GM21723 (cell line): ENCODE measurements around the gene MACROD2.

ENCODE experiments used
- ATAC-seq: cut with Tn5 transposase; IDR thresholded peaks from one replicate; pipeline ENCODE4 v1.9.1; 2021; ENCODE audit warnings: mild to moderate bottlenecking, moderate library complexity; ENCODE audit not compliant: unreplicated experiment

MACROD2 gene

GRCh38 chr20:15578113-15578512, 1582.8 kb downstream of the MACROD2 start:
- no peak for ATAC-seq

GRCh38 chr20:15579688-15580087, 1584.4 kb downstream of the MACROD2 start:
- no peak for ATAC-seq

- no peak for ATAC-seq
These were observed 1586.9 kb downstream of the MACROD2 start for GRCh38 chr20:15582146-15582760.

- ATAC-seq, result no peak
These were observed 1589.2 kb downstream of the MACROD2 start for GRCh38 chr20:15584507-15584906.

GRCh38 chr20:15593081-15593480, 1597.8 kb downstream of the MACROD2 start:
- ATAC-seq, result no peak

- no peak for ATAC-seq
These were observed 1598.9 kb downstream of the MACROD2 start for GRCh38 chr20:15594158-15594695.

DNA sequence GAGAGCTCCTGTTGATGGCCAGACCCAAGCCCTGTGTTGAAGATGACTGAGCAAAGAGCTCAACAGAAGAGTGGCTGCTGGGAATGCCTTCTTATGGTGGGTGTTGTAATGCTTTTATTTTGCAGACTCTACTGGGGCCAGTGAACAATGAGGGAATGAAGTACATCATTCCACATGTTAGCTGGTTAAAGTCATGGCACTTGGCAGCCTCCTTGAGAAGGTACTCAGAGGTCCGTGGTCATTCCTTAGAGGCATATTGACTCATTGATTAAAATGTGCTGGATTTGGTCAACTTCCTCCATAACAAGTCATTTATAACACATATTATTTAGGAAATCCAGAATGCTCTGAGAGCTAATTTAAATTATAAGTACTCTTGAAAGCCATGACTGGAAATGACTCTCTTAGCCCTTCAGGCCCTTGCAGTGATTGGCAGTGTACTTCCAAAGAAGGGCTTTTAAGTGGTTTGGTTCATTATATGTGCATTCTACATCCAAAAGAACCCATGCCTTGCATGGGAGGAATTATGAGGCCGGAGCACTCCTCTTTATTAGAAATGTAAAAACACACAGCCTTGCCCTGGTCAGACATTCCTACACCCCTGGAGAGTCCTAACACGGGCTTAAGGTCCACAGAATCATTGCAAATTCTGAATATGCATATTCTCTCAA, 1601.0 kb downstream of the MACROD2 start:
- ATAC-seq, result no peak

DNA sequence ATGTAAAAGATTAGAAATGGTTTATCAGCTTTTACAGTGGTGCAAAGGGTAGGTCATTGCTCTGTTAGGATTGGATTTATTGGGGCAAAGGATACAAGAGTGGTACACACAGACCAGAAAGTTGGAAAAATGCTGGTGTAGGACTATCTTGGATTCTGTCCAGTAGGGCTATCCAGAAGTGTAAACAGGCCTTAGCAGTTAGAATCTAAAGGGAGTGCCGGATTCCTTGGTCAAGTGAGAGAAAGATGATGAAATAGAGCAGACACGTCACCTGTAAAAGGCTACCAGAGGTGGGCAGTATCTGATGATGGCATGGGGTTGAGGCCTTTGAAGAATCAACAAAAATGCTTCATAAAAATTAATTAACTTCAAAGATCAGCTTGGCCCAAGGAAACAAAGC, 1602.0 kb downstream of the MACROD2 start:
- ATAC-seq, result no peak

DNA sequence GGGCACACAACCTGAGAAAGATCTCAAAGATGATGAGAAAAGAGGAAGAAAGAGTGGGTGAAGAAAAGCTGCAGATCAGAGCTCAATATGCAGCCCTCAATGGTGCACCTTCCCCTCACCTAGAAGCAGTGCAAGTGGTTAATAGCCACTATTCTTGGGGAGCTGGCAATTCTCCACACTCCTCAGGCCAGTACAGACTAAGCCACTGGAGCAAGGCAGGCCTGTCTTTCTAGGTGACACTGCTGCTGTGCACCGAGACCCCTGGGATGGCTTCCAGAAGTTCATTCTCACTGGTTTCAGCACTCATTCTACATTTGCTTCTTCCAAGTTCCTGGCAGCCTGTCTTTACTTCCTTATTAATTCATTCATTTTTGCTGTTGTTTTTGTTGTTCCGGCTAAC, 1604.6 kb downstream of the MACROD2 start:
- no peak for ATAC-seq

- ATAC-seq, result no peak
These were observed 1605.2 kb downstream of the MACROD2 start for GRCh38 chr20:15600565-15600964.

- ATAC-seq, result no peak
These were observed 1608.2 kb downstream of the MACROD2 start for GRCh38 chr20:15603506-15603905.

- no peak for ATAC-seq
These were observed 1608.9 kb downstream of the MACROD2 start for GRCh38 chr20:15603978-15604805.

GRCh38 chr20:15609921-15610320, 1614.6 kb downstream of the MACROD2 start:
- no peak for ATAC-seq

- no peak for ATAC-seq
These were observed 1615.5 kb downstream of the MACROD2 start for GRCh38 chr20:15610787-15611186.

DNA sequence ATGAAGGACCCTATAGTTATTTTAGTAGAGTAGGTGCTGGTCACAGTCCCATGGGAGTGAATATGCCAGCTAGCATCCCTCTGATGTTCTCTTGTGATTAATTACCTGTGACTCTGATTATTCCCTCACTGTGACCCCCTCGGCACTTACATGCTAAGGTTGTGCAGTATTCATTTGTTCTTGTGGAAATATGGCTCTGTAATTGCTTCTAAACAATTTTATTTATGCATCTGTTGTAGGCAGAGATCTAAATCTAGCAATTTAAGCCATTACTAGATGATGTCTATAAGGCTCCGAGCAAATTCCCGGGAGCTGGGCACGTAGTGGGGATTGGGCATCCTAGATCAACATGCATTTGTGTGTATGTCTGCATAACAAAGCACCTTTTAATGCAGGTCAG, 1616.2 kb downstream of the MACROD2 start:
- no peak for ATAC-seq

DNA sequence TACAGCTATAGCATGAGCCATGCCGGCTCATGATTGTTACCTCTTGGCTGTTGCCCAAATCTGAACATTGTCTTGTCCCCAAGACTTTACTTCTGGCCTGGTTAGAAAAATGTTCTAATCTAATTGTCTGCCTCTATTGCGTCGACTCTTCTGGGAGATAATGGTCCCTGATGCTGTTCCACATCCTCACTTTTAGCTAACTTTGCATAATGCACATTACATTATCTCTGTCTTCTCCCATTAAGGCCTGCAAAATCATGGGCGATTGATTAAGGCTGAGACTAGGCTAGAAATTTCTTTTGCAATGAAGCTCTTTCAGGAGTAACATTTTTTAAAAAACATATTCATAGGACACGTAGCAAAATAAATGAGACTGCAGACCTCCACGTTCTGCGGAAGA, 1616.9 kb downstream of the MACROD2 start:
- no peak for ATAC-seq

DNA sequence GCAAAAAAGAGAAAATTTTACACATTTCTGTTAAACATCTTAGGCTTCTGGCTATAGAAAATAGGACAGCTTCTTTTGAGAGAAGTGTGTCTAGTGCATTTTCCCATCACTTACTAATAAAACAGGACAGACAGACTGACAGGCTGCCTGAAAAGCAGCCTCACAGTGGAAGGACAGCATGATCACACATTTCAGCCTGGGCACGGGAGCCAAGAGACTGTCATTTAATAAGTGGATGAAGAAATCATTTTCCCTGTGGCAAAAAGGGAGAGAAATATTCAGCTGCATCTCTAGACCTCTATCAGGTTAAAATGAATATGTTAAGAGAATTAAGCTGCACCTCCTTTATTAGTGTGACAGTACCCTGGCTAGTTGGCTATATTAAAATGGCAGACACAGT, 1617.5 kb downstream of the MACROD2 start:
- ATAC-seq, result no peak

- ATAC-seq, result no peak
These were observed 1618.2 kb downstream of the MACROD2 start for GRCh38 chr20:15613530-15613929.

GRCh38 chr20:15616626-15617025, 1621.3 kb downstream of the MACROD2 start:
- ATAC-seq, result no peak

- no peak for ATAC-seq
These were observed 1622.8 kb downstream of the MACROD2 start for GRCh38 chr20:15618110-15618509.

DNA sequence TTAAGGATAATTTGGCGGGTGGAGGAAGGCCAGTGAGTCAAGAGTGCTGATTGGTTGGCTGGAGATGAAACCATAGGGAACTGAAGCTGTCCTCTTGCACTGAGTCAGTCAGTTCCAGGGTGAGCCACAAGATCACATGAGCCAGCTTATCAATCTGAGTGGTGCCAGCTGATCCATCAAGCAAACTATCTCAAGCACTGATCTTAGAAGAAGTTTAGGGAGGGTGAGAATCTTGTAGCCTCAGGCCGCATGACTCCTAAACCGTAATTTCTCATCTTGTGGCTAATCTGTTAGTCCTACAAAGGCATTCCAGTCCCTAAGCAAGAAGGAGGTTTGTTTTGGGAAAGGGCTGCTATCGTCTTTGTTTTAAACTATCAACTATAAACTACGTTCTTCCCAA, 1623.6 kb downstream of the MACROD2 start:
- ATAC-seq, result no peak

- no peak for ATAC-seq
These were observed 1624.0 kb downstream of the MACROD2 start for GRCh38 chr20:15619341-15619740.
